GM19351 (cell line): ENCODE data around the gene MBNL2.

Experiments
- ATAC-seq: cut with Tn5 transposase; IDR thresholded peaks from one replicate; pipeline ENCODE4 v1.9.1; 2021; ENCODE audit warnings: mild to moderate bottlenecking, moderate library complexity; ENCODE audit not compliant: unreplicated experiment

Gene MBNL2

DNA sequence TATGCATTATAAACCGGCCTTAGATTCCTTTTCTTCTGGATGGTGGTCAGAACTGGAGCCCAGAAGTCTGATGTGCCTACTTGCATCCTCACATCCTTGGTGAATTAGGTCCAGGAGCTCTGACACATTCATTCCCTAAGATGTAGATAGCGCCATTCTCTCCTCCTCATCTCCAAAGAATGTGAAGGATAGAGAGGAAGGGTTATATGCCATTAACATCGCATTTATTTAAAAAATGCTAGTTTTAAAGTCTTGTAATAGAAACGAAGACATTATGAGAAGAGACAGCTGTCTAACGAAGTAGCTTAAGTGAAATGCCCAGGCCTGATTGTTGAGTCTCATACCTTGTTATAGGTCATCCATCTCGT, 9.7 kb downstream of the MBNL2 start:
- ATAC-seq: no peak

DNA sequence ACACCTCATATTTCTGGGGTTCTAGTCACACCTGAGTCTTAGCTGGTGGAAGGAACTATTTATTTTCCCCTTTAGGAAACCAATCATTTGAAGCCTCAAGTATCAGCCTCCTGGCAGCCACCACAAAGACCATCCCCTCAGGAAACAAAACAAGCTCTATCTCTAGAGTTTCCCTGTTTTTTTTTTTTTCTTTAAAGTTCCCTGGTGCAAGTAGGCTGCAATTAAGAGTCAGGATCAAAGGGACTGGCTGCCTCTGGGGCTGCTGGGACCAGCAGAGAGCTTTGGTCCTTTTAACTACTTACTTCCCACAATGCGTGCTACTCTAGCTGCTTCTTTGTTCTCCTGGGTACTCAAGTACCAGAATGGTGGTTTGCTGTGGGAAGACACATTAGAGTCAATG, 11.4 kb downstream of the MBNL2 start:
- no peak for ATAC-seq

DNA sequence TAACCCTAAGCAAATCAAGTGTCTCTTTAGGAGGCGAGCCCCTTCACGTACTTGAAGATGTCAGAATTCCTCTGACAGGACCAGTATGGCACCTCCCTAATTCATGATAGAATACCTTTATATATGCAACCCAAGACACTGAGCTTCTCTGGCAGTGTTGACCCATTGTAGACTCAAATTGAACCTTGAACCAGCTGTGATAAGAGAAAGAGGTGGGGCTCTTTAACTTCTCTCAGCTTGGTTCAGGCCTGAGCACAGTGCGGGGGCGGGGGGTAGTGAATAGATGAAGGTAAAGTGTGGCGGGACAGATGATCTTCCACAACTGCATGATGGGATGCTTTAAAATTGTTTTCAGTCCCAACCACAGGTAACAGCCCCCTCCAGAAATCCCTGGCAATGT, 12.1 kb downstream of the MBNL2 start:
- ATAC-seq: no peak

DNA sequence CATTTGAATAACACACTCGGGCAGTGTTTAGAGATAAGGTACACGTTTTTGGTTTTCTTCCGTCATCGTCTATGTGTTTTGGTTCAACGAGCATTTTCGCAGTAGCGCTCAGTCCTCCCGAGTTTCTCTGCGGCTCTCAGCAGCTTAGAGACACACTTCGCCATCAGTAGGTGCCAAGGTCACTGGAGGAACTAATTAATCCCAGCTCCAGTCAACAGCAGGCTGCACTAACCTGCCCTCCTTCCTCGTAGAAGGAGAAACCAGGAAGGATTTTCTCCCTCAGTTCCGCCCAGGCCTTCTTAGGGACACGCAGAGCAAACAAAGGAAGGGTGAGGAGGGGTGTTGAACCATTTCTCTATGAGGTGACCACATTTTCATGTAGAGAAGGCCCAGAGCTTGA, 12.6 kb downstream of the MBNL2 start:
- no peak for ATAC-seq

DNA sequence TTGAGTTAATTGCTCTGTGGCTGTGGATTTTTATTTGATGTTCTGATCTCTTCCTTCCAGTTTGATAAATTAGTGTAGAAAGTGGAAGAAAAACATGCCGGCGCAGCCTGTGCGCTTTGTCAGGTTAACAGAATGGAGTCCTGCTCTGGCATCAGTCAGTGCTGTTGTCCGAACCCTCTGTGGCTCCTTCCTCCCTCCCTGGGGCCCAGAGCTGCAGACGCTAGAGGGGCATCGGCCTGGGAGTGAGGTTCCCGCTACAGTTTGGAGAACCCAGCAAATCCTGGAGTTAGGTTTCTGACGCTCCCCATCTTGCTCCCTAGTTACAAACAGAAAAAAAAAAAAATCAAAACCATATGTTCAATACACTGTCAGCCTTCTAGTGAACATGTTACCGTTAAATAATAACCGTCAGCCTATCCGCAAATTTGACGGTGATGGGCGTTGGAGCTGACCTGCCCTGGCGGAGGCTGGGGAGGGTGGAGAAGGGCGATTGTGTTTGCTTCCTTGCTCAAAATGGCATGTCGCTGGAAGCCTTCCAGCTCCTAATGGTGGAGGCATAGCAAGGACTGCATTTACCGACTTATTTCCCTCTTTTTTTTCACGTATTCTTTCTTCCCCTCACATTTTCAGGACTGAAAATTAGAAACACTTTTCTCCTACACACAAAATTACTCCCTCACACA, 13.6 kb downstream of the MBNL2 start:
- ATAC-seq: no peak

DNA sequence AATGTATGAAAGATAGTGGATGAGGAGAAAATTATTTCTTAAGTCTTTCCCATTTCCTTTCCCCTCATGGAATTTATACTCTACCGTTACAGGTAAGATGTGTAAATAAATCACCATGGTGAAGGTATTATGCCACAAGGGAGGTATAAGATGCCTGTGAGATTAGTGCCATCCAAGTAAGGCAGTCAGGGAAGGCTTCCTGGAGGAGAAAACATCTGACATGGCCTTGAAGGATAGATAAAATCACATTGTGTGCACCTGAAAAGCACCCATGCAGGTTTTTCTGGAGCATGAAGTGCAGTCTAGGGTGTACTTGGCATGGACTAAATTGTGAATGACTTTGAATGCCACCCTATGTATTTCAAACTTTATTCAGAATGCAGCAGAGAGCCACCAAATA, 15.3 kb downstream of the MBNL2 start:
- ATAC-seq: no peak

DNA sequence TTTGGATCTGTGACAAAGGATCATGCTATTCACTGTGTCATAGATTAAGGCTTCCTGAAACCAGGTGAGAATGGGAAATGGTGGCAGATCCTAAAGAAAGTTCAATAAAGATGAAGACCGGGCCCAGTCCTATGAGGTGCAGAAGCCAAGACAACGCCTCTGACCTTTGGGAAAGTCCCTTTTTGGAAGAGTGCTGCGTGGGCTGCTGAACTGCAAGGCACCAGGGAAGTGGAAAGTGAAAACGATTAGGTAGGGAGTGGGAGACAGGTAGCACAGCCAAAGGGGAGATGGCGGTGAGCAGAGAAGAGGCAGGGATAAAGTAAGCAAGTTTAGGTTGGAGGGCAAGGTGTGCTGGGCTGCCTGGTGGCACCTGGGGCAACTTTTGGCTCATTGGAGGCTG, 16.3 kb downstream of the MBNL2 start:
- no peak for ATAC-seq

DNA sequence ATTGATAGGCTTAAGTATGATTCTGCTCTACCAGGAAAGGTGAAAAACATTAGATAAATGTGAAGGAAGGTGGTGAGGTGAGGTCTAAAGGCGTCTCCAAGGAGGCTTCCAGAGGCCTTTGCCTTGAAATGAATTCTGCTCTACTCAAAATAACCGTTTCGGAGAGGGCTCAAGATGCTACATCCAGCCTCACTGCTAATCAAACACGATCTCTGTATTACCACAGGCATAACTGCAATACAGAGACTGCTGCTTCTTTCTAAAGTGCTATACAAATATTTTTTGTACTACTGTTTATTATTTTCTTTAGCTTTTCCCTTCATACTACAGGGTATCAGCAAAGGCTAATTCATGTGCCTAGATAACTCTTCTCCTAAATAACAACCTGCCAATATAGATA, 16.8 kb downstream of the MBNL2 start:
- no peak for ATAC-seq

DNA sequence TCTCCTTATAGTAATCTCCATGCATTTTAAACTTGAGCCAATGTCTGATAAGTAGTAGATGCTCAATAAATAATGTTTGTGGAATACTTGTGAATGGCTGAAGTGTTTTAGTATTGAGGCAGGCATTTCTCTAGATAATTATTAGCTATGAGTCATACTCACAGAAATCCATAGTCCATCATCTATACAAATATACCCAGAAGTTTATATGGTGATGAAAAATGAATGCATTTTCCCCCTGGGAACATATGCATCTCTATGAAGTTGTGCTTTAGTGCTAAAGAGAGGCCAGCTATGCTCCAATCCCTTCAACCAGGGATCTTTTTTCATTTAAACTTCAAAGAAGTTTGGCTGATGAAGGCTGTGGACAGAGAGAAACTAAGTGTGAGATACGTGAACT, 17.2 kb downstream of the MBNL2 start:
- ATAC-seq: no peak

DNA sequence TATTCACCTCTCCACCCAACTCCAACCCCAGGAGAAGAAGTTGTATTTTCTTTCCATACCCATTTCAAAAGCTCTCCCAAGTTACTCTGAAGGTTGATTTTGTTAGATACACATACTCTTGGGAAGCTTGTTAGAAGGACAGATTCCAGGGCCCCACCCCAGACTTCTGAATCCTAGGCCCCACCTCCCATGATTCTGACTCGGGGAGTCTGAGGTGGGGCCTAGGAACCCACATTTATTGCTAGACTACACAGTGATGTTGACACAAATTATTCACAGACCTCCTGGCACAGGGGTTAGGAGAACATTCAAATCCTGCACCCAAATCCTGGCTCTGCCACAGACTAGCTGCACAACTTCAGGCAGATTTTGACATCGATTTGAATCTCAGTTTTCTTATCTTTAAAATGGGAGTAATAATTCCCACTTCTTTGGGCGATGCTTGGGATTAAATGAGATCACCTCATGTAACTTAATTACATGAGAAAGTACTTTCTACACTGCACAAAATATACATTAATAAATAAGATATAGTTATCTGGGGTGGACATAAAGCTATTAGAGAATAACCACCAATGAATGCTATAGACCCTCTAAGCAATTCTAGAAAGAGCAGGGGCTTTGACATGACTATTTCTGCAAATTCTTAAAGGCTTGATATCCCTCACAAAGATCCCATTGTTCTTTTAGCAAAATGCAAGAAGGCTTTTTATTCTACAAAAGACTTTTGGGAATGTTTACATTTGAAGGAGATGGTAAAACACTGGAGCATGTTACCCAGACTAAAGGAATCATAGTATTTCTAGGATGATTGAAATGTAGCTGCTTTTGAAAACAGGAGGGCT, 18.0 kb downstream of the MBNL2 start:
- no peak for ATAC-seq

DNA sequence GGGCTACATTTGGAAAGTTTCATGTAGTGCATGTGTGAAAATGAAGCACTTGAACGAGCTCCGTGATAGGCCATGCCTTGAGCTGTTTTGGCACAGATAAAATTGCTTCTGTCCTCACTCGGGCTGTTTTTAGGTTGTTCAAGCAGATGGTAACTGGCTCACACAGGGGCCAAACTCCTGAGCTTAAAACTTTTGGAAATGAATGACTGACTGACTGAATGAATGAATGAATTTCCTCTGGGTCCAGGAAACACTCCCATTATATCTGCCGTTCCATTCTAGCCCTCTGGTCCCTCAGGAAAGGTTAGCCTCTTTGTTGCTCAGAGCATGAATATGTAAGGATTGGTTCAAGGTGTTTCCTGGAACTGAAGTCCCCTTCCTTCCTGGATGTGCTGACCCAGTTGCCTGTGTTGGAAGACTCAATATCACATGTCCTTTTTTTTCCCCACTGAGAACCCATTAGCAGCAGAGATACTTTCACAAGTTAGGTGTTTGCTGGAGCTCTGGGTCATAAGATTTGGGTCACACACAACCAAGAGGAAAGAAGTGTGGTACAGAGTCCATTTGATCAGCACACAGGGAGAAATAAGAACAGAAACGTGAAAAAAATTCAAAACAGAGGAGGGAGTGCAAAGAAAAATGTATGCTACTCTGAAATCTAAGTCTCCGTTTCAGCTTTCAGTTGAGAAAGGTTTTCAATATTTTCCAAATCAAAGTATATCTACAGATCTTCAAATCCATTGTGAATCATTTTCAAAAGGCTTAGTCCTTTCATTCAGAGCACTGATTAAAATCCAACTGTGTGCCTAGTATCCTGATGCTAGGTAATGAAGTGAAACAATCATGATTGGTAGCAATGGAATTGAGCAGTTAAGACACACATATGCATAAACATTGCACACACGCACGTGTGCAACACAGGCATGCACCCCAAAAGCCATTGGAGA, 18.9 kb downstream of the MBNL2 start:
- ATAC-seq: no peak

DNA sequence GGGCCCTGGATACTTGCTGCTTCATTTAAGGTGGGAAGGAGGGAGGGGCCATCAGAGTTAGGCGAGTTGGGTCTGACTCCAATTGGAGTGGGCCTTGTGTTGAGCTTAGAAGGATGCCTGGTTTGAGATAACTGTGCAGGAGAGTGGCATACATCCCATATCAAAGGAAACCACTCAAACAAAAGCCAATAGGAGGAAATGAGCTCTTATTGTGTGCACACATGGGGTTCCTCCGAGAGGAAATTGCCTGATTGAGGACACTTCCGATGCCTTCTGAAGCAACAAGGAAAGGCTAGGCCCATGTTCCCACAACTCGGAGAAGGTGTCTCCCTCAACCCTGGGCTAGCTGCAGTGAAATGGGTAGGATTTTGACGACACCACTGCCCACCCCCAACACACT, 19.6 kb downstream of the MBNL2 start:
- ATAC-seq: no peak

DNA sequence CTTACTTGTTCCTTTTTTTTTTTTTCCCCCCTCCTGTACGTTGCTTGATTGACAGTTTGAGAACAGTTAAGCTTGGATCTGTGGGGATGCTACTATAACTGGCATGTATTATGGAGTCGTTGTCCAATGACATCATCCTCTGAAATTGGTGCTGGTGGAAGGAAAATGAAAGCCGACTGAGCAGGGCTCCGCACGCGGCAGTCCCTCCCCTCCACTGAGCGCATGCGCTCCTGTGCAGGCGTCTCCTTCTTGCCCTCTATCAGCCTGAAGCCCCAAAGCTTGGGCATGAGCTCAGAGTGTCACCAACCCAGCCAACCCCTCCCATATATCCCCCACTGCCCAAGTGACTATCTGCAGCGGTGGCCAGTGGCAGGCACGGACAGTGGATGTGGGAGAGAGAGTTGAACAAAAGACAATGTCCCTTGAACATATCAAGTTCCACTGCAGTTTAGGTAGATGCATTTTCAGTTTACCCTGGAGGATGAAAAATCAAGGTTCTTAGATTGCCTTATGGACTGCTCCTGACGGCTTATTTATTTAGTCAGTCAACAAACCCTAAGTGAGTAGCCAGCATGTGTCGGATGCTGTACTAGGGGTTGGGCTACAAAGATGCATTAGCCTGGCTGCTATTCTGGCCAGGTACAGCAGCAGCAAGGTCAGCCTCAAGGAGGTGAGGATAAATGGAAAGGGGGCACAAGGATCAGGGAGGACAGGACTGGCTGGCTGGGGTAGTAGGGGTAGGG, 20.8 kb downstream of the MBNL2 start:
- ATAC-seq: no peak

DNA sequence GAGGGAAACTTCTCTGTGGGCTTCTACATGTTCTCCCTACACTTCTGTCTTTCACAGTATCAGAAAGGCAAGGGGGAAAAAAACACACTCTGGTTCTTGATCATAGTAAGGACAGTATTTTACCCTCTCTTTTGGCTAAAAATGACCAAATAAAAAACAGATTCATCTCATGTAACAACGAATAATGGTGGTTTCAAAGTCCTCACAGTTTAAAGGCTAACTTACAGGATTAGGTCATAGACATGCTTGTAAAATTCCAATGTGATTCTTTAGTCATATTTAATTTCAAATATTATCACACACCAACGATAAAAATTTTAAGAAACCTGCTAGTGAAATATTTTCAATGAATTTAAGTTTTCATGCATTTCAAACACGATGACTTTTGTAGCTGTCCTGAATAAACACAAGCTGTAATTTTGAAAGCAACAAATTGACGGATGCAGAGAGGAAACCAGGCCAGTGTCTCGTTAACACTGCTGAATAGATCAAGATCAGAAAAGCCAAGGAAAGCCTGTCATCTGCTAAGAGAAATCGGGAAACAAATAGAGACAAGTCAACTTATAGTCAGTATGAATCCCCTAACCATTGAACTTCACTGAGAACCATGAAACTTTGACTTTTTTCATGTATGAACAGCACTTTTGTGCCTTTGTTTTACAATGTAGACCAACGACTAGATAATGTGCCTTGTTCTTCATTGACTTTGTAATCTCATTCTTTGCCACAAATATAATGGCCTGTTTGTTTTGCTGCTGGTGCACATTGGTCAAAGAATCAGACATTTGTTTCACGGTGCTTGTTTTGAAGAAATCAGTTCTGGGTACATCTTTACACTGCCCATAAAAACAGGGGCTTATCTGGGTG, 22.0 kb downstream of the MBNL2 start:
- no peak for ATAC-seq

DNA sequence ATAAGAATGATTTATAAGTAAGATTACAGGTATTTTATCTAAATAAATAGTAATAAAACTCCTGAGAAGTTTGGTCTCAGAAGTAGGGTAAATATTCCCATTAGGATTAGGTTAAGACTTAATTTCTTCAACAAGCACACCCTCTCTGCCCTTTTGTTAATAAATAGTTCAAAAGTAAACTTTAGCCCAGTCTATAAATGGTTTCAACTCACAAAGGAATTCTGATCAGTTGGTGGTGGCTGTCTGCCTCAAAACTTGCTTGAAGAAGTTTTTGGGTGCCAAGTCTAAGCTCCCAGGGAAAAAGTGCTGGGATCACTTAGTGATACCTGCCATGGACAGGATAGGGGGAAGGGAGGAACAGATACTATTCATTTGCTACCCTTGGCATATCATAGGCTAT, 22.9 kb downstream of the MBNL2 start:
- ATAC-seq: no peak

DNA sequence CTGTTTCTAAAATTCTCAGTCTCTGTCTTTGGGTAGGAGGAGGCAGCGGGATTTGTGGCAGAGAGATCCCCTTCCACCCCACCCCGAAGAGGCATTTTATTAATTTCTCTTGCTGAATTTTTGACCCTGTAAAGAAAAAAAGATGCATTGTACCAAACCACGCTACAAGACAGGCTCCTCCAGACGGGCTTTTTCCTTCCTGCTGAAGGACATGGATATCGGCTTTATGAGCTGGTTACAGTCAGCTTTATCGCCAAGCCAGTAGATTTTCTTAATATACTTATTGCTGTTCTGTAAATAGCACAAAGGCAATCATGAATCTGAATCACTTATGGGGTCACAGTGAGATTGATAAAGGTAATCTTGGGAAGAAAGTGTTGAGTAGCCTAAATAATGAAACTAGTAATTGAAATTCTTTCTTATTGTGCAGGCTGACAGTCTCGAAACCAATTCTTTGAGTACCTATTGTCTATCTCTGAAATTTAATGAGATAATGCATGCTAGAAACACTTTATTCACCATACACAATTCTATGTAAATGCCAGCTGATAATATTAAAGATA, 24.5 kb downstream of the MBNL2 start:
- no peak for ATAC-seq

DNA sequence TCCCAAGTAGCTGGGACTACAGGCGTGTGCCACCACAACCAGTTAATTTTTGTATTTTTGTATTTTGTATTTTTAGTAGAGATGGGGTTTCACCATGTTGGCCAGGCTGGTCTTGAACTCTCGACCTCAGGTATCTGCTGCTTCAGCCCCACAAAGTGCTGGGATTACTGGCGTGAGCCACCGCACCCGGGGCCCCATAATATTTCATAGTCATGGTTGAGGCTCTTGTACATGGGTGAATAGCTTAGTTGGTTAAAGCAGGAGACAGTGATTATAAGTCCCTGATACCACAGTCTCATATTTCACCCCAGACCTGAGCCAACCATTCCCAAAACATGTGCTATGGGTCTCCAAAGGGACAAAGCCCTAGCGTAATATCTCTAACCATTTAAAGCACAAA, 26.1 kb downstream of the MBNL2 start:
- ATAC-seq: no peak

DNA sequence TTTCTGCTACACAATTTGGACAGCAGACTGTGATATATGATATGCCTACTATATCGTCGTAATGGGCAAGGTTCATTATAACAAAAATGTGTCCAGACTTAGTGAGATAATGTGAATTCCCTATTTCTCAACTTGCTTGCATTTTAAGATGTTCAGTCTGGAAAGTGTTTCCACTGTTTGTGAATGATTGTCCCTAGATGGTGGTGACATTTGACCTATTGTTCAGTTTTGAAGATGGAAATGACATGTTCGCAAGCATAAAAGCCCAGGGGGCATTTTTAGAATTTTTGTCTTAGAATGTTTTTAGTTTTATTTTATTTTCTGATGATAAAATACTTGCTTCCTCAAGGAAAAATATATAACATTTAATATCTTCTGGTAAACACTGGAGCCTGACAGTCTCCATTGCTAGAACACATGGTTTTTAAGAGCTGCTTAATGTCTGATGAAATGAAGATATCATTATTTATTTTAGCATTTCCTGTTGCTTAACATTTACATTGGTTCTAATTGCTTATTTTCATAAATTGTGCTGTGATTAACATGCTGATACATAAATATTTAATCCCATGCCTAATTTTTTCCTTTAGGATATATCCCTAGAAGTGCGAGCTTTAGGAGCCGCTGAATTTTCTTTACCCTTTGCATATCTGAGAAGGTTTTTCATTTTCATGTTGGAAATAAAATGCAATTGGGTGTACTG, 27.1 kb downstream of the MBNL2 start:
- no peak for ATAC-seq
